ENCODE results near the gene GAK.

Gene GAK

DNA sequence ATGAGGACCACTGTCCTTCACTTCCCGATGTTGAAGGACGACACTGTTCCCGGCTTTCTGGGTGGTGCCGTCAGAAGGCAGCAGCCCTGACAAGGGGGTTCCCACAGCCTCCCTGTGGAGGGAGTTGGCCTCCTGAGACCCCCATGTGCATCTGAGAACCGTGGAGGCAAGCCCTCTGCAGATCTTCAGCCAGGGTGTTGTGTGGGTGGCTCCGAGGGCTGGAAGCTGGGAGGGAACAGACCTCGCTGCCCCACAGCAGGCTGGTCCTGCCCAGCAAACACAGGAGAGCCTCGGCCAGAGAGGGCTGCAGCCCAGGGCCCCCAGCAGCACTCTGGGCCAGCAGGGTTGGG is 25.1 kb upstream of the GAK start:
- TF ChIP-seq TAF1 (IDR thresholded peaks at IDR 0.05; ENCODE audit: borderline replicate concordance, insufficient read depth, low read length) (no peak), POLR2AphosphoS5 (IDR thresholded peaks at IDR 0.05; ENCODE audit: low read depth, low read length) (no peak), FOXP2 (optimal IDR thresholded peaks at IDR 0.05; ENCODE audit: borderline replicate concordance, extremely low read depth, extremely low read length, insufficient read depth) (no peak), SIN3A (IDR thresholded peaks at IDR 0.05; ENCODE audit: borderline replicate concordance, insufficient read depth, low read length) (no peak)
- TF ChIP-seq, protein P1, sequence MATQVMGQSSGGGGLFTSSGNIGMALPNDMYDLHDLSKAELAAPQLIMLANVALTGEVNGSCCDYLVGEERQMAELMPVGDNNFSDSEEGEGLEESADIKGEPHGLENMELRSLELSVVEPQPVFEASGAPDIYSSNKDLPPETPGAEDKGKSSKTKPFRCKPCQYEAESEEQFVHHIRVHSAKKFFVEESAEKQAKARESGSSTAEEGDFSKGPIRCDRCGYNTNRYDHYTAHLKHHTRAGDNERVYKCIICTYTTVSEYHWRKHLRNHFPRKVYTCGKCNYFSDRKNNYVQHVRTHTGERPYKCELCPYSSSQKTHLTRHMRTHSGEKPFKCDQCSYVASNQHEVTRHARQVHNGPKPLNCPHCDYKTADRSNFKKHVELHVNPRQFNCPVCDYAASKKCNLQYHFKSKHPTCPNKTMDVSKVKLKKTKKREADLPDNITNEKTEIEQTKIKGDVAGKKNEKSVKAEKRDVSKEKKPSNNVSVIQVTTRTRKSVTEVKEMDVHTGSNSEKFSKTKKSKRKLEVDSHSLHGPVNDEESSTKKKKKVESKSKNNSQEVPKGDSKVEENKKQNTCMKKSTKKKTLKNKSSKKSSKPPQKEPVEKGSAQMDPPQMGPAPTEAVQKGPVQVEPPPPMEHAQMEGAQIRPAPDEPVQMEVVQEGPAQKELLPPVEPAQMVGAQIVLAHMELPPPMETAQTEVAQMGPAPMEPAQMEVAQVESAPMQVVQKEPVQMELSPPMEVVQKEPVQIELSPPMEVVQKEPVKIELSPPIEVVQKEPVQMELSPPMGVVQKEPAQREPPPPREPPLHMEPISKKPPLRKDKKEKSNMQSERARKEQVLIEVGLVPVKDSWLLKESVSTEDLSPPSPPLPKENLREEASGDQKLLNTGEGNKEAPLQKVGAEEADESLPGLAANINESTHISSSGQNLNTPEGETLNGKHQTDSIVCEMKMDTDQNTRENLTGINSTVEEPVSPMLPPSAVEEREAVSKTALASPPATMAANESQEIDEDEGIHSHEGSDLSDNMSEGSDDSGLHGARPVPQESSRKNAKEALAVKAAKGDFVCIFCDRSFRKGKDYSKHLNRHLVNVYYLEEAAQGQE (IDR thresholded peaks at IDR 0.05; ENCODE audit: insufficient read depth in 1 of 2, low read depth in 2 of 2, low read length in 2 of 2) = no peak

DNA sequence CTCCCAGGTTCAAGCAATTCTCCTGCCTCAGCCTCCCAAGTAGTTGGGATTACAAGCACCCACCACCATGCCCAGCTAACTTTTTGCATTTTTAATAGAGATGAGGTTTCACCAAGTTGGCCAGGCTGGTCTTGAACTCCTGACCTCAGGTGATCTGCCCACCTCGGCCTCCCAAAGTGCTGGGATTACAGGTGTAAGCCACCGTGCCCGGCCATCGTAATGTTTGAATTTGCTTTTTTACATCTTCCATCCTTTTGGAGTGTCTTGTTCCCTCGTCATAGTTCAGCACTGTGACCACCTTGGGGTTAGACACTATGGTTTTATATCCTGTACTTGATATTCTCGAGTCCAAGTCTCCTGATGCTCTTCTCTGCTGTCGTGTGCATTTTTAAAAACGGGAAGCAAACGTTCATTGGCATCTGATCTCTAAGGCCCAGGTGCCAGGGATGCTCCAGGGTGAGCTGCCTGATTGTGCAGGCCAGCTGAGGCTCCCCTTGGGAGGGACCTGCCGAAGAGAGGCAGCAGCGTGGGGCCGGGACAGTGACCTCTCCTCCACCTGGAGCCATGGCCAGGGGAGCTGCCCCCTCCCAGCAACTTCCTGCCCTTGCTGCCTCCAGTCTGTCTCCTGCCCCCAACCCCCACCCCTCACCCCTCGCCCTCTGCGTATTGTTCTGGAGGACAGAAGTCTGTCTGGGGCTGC is 24.6 kb upstream of the GAK start:
- no peak for TF ChIP-seq FOXP2 (optimal IDR thresholded peaks at IDR 0.05; ENCODE audit: borderline replicate concordance, extremely low read depth, extremely low read length, insufficient read depth)
- TF ChIP-seq, protein P1 (IDR thresholded peaks at IDR 0.05; ENCODE audit: insufficient read depth in 1 of 2, low read depth in 2 of 2, low read length in 2 of 2) = no peak
- no peak for TF ChIP-seq SIN3A (IDR thresholded peaks at IDR 0.05; ENCODE audit: borderline replicate concordance, insufficient read depth, low read length)
- no peak for TF ChIP-seq TAF1 (IDR thresholded peaks at IDR 0.05; ENCODE audit: borderline replicate concordance, insufficient read depth, low read length)
- no peak for TF ChIP-seq POLR2AphosphoS5 (IDR thresholded peaks at IDR 0.05; ENCODE audit: low read depth, low read length)

DNA sequence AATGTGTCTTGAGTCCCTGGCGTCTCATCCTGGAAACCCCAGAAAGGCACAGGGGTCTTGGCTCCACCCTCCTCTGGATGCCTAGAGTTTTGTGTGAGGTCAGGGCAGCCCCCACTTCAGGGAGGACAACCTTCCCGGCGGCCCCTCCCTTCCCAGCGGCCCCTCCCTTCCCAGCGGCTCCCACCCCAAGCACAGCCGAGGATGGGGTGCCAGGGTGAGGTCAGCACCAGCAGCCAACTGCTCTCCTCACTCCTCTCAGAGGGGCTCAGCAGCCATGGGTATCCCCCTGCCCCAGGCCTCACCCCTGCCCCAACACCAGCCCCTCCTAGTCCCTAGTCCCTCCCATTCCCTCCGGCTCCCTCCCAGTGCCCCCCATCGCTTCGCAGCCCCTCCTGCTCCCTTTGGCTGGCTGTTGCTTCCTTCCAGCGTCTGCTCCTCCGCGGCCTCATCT is 23.8 kb upstream of the GAK start:
- TF ChIP-seq FOXP2 (optimal IDR thresholded peaks at IDR 0.05; ENCODE audit: borderline replicate concordance, extremely low read depth, extremely low read length, insufficient read depth) = no peak
- no peak for TF ChIP-seq SIN3A (IDR thresholded peaks at IDR 0.05; ENCODE audit: borderline replicate concordance, insufficient read depth, low read length)
- TF ChIP-seq TAF1 (IDR thresholded peaks at IDR 0.05; ENCODE audit: borderline replicate concordance, insufficient read depth, low read length) = no peak
- TF ChIP-seq, protein P1 (IDR thresholded peaks at IDR 0.05; ENCODE audit: insufficient read depth in 1 of 2, low read depth in 2 of 2, low read length in 2 of 2) = no peak
- no peak for TF ChIP-seq POLR2AphosphoS5 (IDR thresholded peaks at IDR 0.05; ENCODE audit: low read depth, low read length)

DNA sequence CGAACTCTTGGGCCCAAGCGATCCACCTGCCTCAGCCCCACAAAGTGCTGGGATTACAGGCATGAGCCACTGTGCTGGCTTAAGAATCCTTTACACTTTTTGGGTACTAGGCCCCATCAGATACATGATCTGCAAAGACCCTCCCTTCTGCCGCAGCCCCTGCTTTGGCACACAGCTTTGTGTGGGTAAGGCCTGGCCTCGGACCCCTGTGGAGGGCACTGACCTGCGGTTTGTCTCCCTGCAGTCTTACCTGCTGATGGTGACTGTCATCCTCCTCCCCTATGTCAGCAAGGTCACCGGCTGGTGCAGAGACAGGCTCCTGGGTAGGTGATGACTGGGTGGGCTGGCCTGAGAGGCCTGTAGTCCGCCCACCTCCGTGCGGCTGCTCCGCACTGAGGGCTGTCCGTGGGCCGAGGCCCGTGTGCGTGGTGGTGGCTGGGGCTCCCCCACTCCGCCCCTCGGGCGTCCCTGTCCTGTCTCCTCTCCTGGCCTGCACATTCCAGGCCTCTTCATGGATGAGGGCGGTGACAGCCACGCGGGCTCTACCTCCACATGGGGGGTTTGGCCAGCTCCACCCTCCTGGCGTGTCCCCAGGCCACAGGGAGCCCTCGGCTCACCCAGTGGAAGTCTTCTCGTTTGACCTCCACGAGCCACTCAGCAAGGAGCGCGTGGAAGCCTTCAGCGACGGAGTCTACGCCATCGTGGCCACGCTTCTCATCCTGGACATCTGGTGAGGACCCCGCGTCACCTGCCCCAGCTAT is 23.2 kb upstream of the GAK start:
- TF ChIP-seq, protein P1 (IDR thresholded peaks at IDR 0.05; ENCODE audit: insufficient read depth in 1 of 2, low read depth in 2 of 2, low read length in 2 of 2) = no peak
- TF ChIP-seq FOXP2 (optimal IDR thresholded peaks at IDR 0.05; ENCODE audit: borderline replicate concordance, extremely low read depth, extremely low read length, insufficient read depth) (no peak), POLR2AphosphoS5 (IDR thresholded peaks at IDR 0.05; ENCODE audit: low read depth, low read length) (no peak), SIN3A (IDR thresholded peaks at IDR 0.05; ENCODE audit: borderline replicate concordance, insufficient read depth, low read length) (no peak), TAF1 (IDR thresholded peaks at IDR 0.05; ENCODE audit: borderline replicate concordance, insufficient read depth, low read length) (no peak)
